NCI-H82 treated with DMSO at 0.1 percent for 48 hours (cell line): Measurements from ENCODE around the gene ST6GALNAC5.
A peak's percentile ranks its signal among the peaks of the same experiment; 100 is the strongest.

Experiments
- DNase-seq: peaks from one replicate; lab custom pipeline; 2025; ENCODE audit not compliant: unreplicated experiment; lab: John Stamatoyannopoulos, UW

The ST6GALNAC5 gene

GRCh38 chr1:76998582-76999223 lies 131.4 kb downstream of the ST6GALNAC5 start:
- DNase-seq = no peak

GRCh38 chr1:77007675-77008074 lies 140.4 kb downstream of the ST6GALNAC5 start:
- DNase-seq = no peak

- no peak for DNase-seq
Observed at GRCh38 chr1:77010937-77011336, 143.7 kb downstream of the ST6GALNAC5 start.

- DNase-seq = peak; percentile 47
Observed at GRCh38 chr1:77012066-77012465, 144.8 kb downstream of the ST6GALNAC5 start.

GRCh38 chr1:77014073-77014788 lies 147.0 kb downstream of the ST6GALNAC5 start:
- DNase-seq = peak; percentile 17

GRCh38 chr1:77015748-77016341 lies 148.6 kb downstream of the ST6GALNAC5 start:
- peak; percentile 69 for DNase-seq

GRCh38 chr1:77016386-77016985 lies 149.2 kb downstream of the ST6GALNAC5 start:
- DNase-seq = peak; percentile 94

- peak; percentile 69 for DNase-seq
Observed at GRCh38 chr1:77018311-77018710, 151.0 kb downstream of the ST6GALNAC5 start.

GRCh38 chr1:77018761-77019160 lies 151.5 kb downstream of the ST6GALNAC5 start:
- no peak for DNase-seq

GRCh38 chr1:77021732-77022131 lies 154.5 kb downstream of the ST6GALNAC5 start:
- DNase-seq = no peak

- no peak for DNase-seq
Observed at GRCh38 chr1:77024500-77024899, 157.2 kb downstream of the ST6GALNAC5 start.

- no peak for DNase-seq
Observed at GRCh38 chr1:77025599-77025998, 158.3 kb downstream of the ST6GALNAC5 start.

- no peak for DNase-seq
Observed at GRCh38 chr1:77026135-77026534, 158.9 kb downstream of the ST6GALNAC5 start.

- no peak for DNase-seq
Observed at GRCh38 chr1:77026640-77027039, 159.4 kb downstream of the ST6GALNAC5 start.

- no peak for DNase-seq
Observed at GRCh38 chr1:77027847-77028246, 160.6 kb downstream of the ST6GALNAC5 start.

GRCh38 chr1:77030401-77031105 lies 163.3 kb downstream of the ST6GALNAC5 start:
- DNase-seq = no peak

- no peak for DNase-seq
Observed at GRCh38 chr1:77031106-77031662, 163.9 kb downstream of the ST6GALNAC5 start.

- DNase-seq = no peak
Observed at GRCh38 chr1:77036560-77036959, 169.3 kb downstream of the ST6GALNAC5 start.

- DNase-seq = no peak
Observed at GRCh38 chr1:77037038-77037437, 169.8 kb downstream of the ST6GALNAC5 start.

- no peak for DNase-seq
Observed at GRCh38 chr1:77038000-77038399, 170.7 kb downstream of the ST6GALNAC5 start.

- no peak for DNase-seq
Observed at GRCh38 chr1:77039111-77039510, 171.8 kb downstream of the ST6GALNAC5 start.
